VCaP (cell line): Measurements from ENCODE around the gene TBCC.

ENCODE experiments used
- H3K27ac ChIP-seq: fragments of 450-650 bp; 2 replicates; pipeline ENCODE4 v1.5.1; 2017
- TF ChIP-seq, protein P1 (sequence below): fragments of 450-650 bp; conservative IDR thresholded peaks from 2 replicates; pipeline ENCODE4 v1.5.1; 2017; ENCODE audit warnings: mild to moderate bottlenecking, moderate library complexity

TBCC gene, protein sequence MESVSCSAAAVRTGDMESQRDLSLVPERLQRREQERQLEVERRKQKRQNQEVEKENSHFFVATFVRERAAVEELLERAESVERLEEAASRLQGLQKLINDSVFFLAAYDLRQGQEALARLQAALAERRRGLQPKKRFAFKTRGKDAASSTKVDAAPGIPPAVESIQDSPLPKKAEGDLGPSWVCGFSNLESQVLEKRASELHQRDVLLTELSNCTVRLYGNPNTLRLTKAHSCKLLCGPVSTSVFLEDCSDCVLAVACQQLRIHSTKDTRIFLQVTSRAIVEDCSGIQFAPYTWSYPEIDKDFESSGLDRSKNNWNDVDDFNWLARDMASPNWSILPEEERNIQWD

GRCh38 chr6:42745640-42746462 is at the start of gene TBCC:
Gene TBCC, minus strand, starts transcription at chr6:42746103. Its CDS starts 30 bp downstream, at chr6:42746073.
- TF ChIP-seq, protein P1, sequence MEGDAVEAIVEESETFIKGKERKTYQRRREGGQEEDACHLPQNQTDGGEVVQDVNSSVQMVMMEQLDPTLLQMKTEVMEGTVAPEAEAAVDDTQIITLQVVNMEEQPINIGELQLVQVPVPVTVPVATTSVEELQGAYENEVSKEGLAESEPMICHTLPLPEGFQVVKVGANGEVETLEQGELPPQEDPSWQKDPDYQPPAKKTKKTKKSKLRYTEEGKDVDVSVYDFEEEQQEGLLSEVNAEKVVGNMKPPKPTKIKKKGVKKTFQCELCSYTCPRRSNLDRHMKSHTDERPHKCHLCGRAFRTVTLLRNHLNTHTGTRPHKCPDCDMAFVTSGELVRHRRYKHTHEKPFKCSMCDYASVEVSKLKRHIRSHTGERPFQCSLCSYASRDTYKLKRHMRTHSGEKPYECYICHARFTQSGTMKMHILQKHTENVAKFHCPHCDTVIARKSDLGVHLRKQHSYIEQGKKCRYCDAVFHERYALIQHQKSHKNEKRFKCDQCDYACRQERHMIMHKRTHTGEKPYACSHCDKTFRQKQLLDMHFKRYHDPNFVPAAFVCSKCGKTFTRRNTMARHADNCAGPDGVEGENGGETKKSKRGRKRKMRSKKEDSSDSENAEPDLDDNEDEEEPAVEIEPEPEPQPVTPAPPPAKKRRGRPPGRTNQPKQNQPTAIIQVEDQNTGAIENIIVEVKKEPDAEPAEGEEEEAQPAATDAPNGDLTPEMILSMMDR = no peak
- H3K27ac ChIP-seq = peak within 1 kb of the TSS; percentile 91

DNA sequence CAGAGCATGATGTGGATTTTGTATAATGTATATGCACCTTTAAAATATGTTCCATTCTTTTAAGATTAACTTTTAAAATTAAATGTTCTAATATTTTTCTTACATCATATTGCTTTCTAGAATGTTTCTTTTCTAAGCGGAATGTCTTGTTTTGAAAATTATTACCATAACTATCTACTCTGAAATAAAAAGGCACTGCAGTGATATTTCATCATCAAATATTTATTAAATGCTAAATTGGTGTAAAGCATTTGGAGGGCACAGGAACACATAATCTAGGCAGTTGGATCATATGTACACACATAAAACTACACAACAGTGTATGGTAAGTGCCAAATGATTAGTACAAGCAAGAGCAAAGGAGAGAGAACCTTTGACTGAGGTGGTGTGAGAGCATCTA is 49.7 kb upstream of the TBCC start:
- H3K27ac ChIP-seq = no peak overlapping the region
- TF ChIP-seq, protein P1 = no peak

DNA sequence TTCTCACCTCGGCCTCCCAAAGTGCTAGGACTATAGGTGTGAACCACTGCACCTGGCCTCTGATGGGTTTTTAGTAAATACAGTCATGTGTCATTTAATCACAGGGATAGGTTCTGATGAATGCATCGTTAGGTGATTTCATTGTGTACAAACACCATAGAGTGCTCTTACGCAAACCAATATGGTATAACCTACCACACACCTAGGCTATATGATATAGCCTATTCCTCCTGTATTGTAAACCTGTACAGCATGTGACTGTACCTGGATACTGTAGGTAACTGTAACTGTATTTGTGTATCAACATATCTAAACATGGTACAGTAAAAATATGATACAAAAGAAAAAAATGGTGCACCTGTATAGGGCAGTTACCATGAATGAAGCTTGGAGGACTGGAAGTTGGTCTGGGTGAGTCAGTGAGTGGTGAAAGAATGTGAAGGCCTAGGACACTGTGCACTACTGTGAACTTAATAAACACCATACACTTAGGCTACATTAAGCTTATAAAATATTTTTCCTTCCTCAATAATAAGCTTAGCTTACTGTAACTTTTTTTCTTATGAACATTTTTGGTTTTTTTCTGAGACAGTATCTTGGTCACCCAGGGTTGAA is 45.9 kb upstream of the TBCC start:
- TF ChIP-seq, protein P1 = no peak
- peak overlapping the region; percentile 11; the same call in 1 of the 2 replicates for H3K27ac ChIP-seq

- peak overlapping the region; percentile 11; the same call in 1 of the 2 replicates for H3K27ac ChIP-seq
- TF ChIP-seq, protein P1 = no peak
Observed at GRCh38 chr6:42790549-42791181, 44.8 kb upstream of the TBCC start.

DNA sequence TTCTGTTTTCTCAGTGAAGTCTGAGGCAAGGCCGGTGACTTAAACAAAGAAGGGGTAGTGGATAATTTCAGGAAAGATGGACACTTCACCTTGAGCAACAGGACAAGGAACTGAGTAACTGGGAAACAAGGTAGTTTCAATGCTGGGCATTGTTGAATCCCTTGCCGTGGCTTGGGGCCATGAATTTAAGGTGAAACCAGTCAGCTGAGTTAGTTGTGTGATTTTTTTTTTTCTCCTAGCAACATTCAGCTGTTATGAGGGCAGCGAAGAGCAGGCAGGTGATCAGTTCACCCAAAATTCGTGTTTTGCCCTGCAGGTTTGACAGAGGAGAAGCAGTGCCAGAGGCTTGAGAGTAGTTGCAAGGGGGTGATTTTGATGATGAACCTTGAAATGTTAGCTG is 42.8 kb upstream of the TBCC start:
- H3K27ac ChIP-seq = no peak overlapping the region
- TF ChIP-seq, protein P1 = no peak

GRCh38 chr6:42787063-42787472 is 41.2 kb upstream of the TBCC start:
- H3K27ac ChIP-seq = no peak overlapping the region
- TF ChIP-seq, protein P1 = no peak
